Keratinocyte (primary cell): ENCODE measurements around the gene CTNNA2.

Source experiments
- CTCF ChIP-seq, 3 experiments: IDR thresholded peaks in 1 of 3; conservative IDR thresholded peaks in 1 of 3; optimal IDR thresholded peaks in 1 of 3; 2 replicates in 2 of 3; 3 replicates in 1 of 3; pipeline versions ENCODE3 to v1.5.1; 2011; ENCODE audit warnings: low read length in 3 of 3, mild to moderate bottlenecking in 3 of 3, moderate library complexity in 2 of 3, control low read depth in 1 of 3, inconsistent platforms in 1 of 3; ENCODE audit not compliant: insufficient read depth in 2 of 3; ENCODE audit errors: extremely low read depth in 1 of 3
- EZH2 ChIP-seq: IDR thresholded peaks from one replicate; pipeline ENCODE4 v1.6.1; 2012; ENCODE audit warnings: inconsistent platforms, mild to moderate bottlenecking, low read length, moderate library complexity

GRCh38 chr2:80168801-80169200 lies 656.0 kb downstream of the CTNNA2 start:
- TF ChIP-seq CTCF (optimal IDR thresholded peaks at IDR 0.05 in 1 of 3, IDR thresholded peaks at IDR 0.05 in 1 of 3, conservative IDR thresholded peaks at IDR 0.05 in 1 of 3; ENCODE audit: extremely low read depth in 1 of 3, insufficient read depth in 2 of 3, low read length in 3 of 3) (no peak), EZH2 (no peak)
